Stimulated activated CD4-positive, alpha-beta T cell treated with anti-CD3 and anti-CD28 coated beads, Interleukin-12 subunit alpha, Interleukin-12 subunit beta, amount 100 ng/mL, for 48 hours (primary cell): ENCODE measurements around the gene CCDC167.

Source experiments
- DNase-seq, 3 donors: peaks; one replicate each; pipeline ENCODE4 v3.0.0-alpha.2; 2020; ENCODE audit warnings: low read depth in 2 of 3, low spot score in 1 of 3

CCDC167 gene

DNA sequence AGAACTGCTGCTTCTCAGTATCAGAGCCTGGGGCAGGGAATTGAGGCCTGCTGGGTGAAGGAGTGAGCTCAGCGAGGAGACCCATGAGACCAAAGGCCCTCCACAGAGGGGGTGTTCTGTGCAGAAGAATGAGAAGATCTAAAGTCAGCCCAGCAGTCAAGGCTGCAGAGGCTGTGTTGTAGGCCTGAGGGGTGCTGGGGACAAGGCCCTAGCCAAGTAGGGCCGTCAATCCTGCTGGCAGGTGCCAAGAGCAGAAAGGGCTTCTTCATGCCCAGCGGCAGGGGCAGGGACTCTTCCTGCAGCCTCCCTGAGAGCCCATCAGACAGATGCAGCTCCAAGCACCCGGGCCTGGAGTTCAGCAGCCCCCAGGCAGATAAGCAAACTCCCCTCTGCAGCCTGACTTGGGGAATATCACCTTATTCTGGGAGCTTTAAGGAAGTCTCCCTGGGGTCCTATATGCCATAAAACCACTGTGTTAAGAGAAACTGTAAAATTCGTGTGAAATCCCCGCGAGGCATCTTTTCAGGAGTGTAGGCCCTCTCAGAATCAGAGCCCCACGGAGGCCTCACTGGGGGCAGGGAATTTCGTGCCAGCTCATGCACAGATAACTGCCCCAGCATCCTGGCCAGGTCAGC lies 9.0 kb downstream of the CCDC167 start:
- DNase-seq = no peak

DNA sequence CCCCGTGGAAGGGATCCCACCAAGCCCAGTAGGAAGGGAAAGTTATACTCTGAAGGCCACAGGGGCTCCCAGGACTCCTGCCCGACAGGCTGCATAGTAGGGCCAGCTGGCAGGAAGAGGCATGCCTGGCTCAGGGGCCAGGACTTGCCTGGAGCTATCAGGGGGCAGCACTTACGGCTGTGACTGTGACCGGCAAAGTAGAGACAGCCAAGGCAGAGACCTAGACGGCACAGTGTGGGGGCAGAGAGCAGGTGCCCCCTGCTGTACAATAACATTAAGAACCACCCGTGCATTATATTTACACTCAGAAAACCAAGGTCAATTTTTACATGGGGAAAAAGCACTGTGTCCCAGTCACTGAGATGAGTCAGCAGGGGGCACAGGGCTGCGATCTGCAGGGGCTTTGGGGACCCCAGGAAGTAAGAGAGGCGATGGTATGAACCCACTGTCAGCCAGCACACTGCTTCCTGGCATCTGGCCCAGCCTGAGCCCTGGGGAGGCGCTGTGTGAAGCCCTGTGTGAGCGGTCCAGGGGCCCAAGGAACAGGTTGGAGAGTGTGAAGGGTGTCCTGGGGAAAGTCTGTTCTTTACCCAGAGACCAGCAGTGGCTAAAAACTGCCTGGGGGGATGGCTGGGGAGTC lies 9.9 kb downstream of the CCDC167 start:
- DNase-seq = no peak

DNA sequence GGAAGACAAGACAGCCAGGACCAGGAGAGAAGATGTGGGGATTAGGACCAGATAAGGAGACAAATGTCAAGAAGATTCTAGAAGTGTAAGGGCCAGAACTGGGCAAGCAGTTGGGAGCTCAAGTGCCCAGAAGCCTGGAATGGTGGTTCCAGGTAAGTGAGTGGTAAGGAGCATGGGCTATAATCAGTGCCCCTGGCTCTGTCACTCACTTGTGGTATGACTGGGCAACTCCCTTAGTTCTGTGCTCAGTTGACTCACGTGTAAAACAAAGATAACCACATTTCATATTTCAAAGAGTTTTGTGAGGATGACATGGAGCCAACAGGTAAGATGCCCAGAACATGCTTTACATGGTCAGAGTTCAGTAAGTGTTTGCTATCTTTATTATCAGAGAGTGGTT lies 11.2 kb downstream of the CCDC167 start:
- no peak for DNase-seq

DNA sequence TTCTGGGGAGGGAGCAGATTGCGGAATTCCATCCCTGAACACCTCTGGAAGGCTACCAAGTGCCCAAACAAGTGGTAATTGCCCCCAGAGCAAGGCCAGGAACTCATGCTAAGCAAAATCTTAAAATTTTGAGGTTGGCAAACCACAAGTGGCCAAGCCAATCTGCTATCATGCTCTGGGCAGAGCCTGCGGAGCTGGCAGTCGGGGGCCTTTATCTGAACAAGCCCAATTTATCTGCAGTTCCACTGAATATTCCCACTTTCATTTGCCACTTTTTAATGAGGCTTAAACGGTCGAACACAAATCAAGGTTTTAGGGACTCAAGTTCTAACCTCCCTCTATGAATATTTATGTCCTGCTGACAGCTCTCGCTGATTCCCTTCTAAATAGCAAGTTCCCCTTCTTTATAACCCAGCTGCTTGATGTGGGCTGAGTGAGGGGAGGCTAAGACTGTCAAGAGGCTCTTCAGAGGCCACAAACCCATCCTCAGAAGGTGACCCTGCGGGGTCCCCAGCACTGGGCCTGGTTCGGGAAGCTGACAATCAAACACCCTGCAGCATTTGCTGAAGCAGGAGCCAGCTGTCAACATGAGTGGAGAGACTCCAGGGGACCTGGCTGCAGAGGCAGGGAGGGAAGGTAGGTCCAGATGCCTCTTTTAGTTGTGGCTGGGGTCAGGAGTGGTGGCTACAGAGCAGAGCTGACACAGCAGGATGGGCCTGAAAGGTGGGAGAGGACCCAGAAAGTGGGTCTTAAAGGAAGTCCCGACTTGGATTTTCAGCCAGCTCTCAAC lies 11.9 kb downstream of the CCDC167 start:
- DNase-seq = no peak

DNA sequence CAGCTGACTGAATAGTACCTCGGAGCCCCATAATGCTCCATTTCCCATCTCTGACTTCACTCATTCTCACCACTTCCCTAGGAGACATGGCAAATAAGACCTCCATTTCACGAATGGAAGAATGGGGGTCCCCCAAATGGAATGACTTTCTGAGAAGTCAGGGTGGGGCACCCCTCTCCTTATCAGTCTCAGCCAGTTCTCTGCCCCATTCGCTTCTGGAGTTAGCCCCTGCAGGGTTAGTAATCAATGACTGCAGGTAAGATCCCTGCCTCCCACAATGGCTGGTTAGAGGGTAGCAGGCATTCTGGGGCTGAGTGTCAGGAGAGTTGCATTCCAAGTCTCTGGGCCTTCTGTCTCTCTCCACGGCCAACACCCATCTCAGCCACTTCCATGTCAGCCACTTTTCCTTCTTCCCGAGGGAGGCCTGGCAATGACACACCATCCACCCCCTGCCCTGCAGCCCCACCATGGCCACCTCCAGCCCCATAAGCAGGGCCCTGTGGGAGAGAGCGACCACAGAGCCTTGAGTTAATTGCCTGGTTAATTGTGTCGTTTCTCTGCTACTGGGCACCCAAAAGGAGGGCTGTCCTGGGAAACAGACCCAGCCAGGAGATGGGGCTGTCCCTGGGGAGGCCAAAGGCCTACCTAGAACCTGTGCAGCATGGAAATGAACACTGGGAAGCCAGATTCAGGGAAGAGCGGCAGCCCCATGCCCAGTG lies 13.4 kb downstream of the CCDC167 start:
- DNase-seq = no peak

DNA sequence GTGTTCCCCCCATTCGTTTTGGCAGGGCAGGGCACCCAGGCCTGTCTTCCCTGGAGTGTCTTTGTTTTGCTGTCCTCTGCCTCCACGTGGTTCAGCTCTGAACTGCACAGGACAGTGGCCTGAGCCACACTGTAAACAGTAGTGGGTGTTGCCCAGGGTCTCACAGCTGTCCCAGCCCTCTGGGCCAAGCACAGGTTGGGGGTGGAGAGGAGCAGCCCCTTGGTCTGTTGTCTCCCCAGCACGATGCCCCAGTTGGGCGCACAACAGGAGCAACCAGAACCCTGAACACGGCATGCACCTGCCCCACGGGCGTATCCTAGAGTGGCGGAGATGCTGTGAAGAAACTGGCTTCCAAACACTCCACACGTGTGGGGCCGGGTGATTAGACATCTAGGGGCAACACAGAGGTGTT lies 14.4 kb downstream of the CCDC167 start:
- DNase-seq = no peak

DNA sequence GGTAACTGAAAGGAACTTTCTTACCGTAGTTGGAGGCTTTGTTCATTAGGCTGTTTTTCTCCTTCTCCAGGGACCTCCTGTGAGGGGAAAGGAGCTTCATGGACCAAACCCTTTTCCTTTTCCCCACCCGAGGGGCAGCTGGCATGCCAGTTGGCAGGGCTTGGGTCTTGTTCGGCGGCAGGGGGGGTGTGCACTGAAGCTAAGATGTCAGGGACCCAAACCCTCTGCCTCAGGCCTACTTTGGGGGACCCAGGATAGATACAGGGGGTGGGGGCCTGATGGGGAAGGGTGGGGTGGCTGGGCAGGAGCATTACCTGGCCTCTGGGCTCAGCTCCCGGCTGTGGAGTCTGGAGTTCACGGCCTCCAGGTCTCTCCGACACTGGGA lies 14.9 kb downstream of the CCDC167 start:
- no peak for DNase-seq

DNA sequence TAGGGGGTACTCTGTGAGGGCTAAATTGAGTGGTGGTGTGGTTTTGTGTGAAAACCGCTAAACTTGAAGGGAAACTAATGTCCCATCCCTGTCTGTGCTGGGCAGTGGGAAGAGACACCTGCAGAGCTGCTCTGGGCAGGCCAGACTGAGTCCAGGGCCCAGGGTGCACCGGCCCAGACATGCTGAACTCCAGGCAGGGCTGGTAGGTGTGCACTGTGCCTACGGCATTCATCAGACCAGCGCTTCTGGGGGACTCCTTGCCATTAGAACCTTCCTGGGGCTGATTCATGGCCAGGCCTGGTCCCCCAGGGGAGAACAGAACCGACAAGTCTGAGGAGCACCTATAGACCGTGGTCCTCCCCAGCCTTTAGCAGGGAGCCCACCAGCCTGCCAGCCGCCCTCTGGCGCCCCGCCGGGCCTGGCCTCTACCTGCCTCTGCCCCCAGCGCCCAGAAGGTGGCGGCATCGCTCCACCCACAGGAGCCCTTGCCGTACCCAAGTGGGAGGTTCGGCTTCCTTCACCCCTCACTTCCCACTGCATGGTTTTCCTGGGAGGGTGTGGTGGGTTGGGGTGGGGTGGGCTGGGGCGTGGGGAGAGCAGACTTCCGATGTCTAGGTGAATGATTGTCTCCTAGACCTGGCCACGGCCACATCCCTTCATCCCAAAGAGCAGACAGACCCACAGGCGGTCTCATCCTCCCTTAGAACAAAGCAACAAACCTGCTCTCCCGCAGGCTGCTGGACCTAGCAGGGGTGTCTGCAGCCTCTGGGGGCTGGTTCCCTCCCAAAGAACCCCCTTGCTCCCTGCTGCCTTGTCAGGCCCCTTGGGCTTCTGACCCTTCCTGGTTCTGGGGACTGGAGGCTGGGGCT lies 15.5 kb downstream of the CCDC167 start:
- peak; percentile 47 to 66 (median 61) for DNase-seq

DNA sequence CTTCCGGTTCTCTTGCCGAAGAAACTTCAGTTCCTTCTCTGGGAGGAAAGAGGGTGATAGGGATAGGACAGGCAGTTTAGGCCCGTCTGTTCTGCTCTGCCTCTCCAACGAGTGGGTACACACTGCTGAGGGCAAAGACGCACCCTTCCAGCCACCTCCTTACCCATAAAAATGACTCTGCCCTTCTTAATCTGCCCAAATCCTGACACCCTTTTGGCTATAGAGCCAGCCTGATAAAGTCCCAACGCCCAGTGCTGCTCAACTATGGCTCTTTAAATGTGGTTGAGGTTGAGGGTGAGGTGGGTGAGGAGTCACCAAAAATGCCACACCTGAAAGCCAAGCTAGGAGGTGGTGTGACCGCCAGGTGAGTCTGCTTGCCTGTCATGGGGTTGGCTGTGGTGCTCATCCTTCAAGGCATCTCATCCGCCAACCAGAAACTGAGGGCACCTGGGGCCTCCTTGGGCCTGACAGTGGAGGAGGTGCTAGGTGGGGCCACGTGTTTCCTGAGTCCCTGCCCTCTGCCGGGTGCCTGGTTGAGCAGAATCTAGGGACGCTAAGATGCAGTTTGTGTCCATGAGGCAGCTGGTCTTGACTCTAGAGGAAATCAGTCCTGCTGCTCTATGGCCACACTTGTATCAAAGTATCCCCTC lies 16.3 kb downstream of the CCDC167 start:
- DNase-seq = no peak

DNA sequence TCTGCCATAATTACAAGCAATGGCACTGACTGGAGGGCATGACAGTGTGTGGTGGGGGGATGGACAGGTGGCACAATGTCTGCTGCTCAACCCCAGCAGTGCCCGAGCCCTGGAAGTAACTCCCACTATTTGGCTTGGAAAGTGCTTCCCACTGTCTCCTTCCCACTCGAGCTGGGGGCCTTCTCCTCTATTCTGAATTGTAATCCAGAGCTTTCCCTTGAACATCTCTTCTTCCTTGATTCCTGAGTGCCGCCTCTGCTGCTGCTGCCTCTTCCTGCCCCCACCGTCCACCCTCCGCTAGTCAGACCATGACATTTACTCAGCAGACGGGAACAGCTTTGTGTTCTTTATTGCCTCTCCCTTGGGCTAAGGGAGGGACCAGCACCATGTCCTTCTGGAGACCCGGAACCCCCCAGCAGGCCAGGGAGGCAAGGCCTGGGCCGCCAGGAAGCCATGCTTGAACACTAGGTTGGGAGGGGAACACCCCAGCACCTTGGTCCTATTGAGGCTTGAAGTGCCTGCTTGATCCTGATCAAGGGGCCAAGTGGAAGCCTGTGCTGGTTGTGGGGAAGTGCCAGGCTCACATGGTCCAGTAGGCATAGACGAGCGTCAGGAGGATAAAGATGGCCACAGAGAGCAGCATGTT lies 17.0 kb downstream of the CCDC167 start:
- no peak for DNase-seq

DNA sequence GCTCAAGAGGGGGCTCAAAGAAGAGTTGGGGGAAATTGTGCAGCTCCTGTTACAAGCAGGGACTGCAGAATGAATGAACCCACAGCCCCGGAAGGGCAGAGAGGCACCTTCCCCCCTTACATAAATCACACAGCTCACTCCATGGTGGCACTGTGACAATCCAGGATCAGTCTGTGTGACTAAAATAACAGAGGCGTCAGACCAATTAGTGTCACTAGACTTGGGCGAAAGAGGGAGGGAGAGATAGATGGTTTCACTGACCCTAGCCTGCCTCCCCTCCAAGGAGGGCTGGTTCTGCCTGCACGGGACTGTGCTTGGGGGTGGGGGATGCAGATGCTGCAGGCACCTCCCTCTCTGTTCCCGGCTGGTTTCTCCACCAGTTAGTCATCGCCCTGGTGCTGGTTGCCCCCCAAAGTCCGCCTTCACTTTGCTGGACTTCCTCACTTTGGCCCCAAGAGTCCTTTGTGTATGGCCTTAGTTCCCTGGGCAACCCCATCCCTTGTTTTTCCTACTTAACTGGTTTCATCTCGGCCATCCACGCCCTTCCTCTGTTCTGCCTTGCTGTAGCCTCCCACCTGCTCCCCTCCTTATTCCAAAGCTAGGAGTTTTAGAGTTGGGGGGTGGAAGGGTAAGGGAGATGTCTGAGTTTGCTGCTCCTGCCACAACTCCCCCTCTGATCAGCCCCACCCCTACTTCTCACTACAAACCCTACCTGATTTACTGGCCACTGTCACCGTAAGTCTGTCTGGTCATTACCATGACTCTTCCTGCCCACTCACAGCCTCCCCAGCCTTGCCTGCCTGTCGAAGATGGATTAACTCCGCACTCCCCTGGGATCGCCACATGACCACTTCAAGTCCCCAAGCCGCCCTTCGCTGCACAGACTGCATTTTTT lies 17.7 kb downstream of the CCDC167 start:
- no peak for DNase-seq

DNA sequence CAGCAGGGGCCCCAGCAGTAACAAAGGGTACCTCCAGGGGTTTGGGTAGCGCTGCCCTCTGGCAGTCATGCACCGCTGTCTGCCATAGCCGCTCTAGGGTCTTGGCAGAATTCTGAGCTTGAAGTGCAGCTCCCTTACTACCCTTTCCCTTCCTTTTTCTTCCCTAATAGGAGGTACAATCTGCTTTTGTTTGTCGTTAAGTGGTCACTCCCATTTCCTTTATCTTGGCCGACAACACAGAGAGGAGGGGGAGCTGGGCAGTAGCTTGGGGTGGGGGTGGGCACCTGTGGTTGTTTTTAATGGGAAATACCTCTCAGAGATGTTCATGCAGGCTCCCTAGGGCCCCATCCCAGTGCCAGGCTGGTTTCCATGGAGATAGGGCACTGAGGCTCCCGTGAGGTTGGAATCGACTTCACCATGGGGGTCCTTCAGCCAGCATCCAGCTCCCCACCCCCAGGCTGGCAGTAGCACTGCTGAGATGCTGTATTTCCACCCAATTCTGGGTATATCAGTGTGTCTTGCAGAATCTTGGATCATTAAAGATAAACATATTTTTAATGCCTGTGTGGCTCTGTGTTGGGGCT lies 18.6 kb downstream of the CCDC167 start:
- DNase-seq = no peak

DNA sequence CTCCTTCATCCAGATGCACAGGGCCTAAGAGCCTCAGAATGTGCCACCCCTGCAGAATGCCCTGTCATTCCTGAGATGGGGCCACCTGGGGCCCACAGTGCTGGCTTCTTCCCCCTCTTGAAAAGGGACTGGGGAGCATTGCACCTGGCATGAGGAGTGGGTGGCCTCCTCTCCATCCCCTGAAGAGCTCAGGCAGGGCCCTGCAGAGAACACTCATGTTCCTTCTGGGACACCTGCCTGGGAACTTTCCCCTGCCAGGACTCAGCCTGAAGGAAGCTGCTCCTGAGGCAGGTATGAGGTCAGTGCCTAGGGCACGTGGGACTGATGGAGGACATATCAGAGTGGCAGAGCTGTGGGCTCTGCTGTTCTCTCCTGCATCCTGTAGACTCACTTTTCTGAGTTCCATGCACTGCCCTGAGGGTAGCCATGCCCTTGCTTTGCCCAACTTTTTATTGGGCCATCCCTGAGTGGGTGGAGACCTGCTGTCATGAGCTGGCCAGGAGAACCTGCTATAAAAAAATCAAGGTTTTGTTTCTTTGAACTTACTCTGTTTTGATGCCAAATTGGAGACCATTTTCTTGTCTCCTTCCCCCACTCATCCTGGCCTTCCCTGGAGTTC lies 19.5 kb downstream of the CCDC167 start:
- DNase-seq = no peak

DNA sequence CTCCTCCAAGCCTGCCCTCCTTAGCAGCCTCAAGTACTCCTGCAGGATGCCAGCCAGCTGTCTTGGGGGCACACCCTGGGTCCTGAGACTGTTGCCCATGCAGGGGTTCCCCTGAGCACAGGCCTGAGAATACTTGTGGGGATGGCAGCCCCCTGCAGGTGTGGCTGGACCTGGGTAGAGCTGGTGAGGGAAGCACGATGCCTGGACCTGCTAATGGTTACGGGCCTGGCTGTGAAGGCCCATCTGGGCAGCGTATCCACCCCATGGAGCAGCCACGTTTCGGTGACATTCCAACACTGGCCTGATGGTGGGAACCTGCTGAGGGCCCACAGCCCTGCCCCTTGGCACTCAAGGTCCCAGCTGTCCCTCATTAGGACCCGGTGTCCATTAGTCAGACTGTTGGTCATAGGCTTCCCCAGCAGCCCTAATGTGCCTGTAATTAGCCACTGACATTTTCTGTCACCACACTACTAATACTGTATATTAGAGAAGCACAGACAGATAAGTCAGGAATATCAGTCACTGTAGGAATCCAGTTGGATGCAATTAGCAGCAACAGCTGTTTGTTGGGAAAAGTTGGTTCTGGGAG lies 20.3 kb downstream of the CCDC167 start:
- no peak for DNase-seq

DNA sequence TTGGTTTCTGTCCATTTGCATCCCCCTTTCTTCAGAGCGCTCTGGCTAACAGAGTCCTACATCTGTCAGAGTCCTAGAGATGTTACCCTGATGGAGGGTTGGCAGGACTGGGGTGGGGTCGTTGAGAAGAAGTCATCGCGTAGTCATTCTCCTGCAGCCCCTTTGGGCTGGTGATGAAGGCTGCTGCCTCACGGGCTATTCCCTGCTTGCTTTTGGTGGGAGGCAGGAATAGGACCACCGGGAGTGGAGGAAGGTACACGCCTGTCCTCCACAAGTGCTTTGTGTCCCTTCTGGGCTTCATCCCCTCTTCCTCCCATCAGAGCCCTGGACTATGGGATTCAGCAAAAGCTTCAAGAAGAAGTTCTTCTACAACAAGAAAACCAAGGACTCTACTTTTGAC lies 20.9 kb downstream of the CCDC167 start:
- no peak for DNase-seq

DNA sequence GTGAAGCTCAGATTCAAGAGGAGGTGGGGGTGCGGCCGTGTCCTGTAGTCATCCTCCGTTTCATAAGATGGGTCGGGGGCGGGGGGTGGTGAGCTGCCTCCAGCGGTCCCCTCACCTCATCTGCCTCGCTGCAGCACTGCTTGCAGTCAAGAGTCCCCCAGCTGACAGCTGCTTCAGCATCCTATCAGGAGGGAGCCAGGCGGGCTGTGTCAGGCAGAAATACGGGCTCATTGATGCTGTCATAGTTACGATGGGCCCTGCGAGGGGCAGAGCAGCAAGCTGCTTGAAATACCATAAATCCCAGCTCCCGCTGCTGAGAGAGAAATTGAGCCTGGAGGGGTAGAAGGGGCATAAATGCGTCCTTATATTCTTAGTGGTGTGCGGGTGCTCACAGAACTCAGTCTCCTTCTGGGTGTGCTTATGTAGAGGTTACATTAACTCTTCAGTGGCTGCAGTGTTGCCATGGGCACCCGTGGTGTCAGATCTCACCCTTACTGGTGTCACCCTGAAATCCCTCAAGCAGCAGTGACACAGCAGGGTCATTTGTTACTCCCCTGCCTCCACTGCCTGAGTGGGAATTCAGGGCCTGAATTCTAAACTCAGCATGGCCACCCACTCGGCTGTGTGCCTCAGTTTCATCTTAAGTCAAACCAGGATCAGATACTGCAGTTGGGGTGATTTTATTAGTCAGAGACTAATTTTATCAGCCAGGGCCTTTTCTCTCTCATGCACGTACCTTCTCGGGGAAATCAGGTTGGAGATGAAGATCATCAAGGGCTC lies 21.8 kb downstream of the CCDC167 start:
- DNase-seq = no peak

DNA sequence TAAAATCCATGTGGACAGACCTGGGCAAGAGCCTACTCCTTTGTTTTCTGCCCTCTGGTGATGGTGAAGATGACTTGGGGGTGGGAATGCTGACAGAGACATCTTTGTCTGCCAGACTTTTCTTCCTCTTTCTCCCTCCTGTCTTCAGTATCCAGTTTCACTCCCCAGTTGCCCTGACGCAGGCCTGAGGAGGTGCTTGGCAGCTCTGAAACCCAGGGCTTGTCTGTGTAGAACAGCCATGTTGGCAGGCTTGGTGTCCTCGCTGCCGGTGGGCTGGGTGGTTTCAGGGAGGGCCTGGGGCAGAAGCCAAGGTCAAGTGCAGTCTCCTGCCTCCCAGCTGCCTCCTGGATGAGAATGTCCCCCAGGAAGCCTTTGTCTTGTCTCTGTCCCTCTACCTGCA lies 22.5 kb downstream of the CCDC167 start:
- DNase-seq = no peak
